ENCODE data around the gene LYG1. TPM values are rescaled to one million over a fixed set of nuclear protein-coding genes. Genes with fewer than 3 reads are reported as not detected.

LYG1 gene
- total and polyA plus RNA-seq, 3 experiments from 2014 or later, result 1.0 to 1.1 TPM; not detected in 1

DNA sequence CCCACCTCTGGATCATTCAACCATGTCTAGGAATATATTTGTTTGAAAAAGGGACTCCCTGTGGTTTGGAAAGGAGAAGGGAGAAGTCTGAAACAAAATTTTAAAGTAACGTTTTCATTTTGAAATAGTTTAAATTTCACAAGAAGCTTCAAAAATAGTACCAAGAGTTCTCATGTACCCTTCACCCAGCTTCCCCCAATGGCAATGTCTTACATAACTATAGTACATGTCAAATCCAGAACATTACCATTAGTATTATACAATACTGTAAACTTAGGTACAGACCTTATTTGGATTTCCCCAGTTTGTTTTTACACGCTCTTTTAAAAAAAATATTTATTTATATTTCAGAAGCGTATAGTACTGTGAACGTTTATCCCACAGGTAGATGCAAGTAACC lies 41.5 kb downstream of the LYG1 start:
- Histone ChIP-seq H3K36me3 (ENCODE audit: insufficient read depth, low read length) (no peaks in the 10 kb centered on the region), H3K27ac (ENCODE audit: low read depth, low read length) (no peak overlapping the region), H3K4me3 (ENCODE audit: low read length) (no peak overlapping the region), H3K4me1 (ENCODE audit: insufficient read depth, low read length) (no peaks in the 10 kb centered on the region), H3K9me3 (ENCODE audit: low read length) (no peaks in the 10 kb centered on the region), H3K27me3 (ENCODE audit: insufficient read depth, low read length, poor library complexity, severe bottlenecking) (no peaks in the 10 kb centered on the region)
- POLR2A ChIA-PET, result no interaction called here
- Mint-ChIP-seq H3K4me1 (no peaks in the 10 kb centered on the region), H3K9me3 (no peaks in the 10 kb centered on the region), H3K36me3 (peaks cover 3 to 8% (median 4%) of the 10 kb centered on the region in 3 donors), H3K27me3 (peaks cover 0 to 1% of the 10 kb centered on the region in 2 donors), H3K4me3 (no peak overlapping the region), H3K27ac (no peak overlapping the region)
- CTCF ChIA-PET, result no interaction called here
- no peak for DNase-seq

- H3K27ac ChIP-seq (ENCODE audit: low read depth, low read length), result no peak overlapping the region
- H3K9me3 ChIP-seq (ENCODE audit: low read length), result no peaks in the 10 kb centered on the region
- H3K4me3 ChIP-seq (ENCODE audit: low read length), result no peak overlapping the region
- CTCF ChIA-PET, result no interaction called here
- Mint-ChIP-seq H3K4me1 (no peaks in the 10 kb centered on the region), H3K4me3 (no peak overlapping the region), H3K27ac (no peak overlapping the region), H3K36me3 (peaks cover 0 to 2% (median 0%) of the 10 kb centered on the region in 3 donors), H3K27me3 (peaks cover 0 to 1% of the 10 kb centered on the region in 2 donors), H3K9me3 (no peaks in the 10 kb centered on the region)
- no peaks in the 10 kb centered on the region for H3K36me3 ChIP-seq (ENCODE audit: insufficient read depth, low read length)
- H3K27me3 ChIP-seq (ENCODE audit: insufficient read depth, low read length, poor library complexity, severe bottlenecking), result no peaks in the 10 kb centered on the region
- no peak for DNase-seq
- H3K4me1 ChIP-seq (ENCODE audit: insufficient read depth, low read length), result no peaks in the 10 kb centered on the region
- POLR2A ChIA-PET, result no interaction called here
Observed at GRCh38 chr2:99256677-99257076, 44.3 kb downstream of the LYG1 start.

DNA sequence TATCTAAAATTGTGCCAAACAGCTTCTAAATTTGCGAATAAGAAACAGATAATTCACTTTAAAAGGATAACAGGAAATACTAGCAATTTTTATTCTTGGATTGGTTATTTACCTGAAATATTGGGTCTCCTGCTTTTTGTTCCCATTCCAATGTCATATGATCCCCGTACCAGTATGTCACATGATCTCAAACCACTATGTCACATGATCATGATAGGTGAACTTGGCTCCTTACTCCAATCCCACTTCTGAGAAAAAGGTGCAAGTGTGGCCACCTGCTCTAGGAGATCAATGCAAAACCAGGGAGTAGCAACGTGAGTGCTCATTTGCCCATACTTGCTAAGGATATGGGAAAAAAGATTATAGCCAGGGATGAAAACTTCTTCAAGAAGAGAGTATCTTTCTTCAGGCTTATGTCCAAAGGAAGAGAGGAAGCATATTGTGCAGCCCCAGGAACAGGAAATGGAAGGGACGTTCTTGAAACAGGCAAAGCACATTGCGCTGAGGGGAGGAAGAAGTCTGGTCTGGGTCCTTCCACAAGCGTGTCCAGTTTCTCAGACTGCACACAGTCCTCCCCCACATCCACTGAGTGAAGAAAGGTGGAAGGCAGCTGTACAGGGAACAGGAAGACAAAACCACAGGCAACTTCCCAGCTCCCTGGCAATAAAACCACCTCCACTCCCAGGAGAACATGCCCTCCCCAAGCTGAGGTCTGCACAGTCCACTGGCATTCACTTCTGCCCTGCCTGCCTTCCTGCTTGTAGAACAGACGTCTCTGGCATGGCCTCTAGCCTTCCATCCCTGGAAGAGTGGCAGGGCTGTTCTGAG lies 45.3 kb downstream of the LYG1 start, which contains the start of gene LYG2:
LYG2 (minus strand) TSS at position 176 of the 828 bp plus-strand sequence. CDS start 1,406 bp downstream, outside the sequence.
- H3K27me3 ChIP-seq (ENCODE audit: insufficient read depth, low read length, poor library complexity, severe bottlenecking), result no peaks in the 10 kb centered on the region
- ChIA-PET POLR2A (no interaction called here), CTCF (no interaction called here)
- H3K36me3 Mint-ChIP-seq, result peaks cover 0 to 2% (median 0%) of the 10 kb centered on the region in 3 donors
- DNase-seq, result no peak
- H3K4me3 ChIP-seq (ENCODE audit: low read length), result no peak within 1 kb of the TSS
- H3K4me1 ChIP-seq (ENCODE audit: insufficient read depth, low read length), result no peaks in the 10 kb centered on the region
- no peak within 1 kb of the TSS for H3K27ac ChIP-seq (ENCODE audit: low read depth, low read length)
- no peaks in the 10 kb centered on the region for H3K36me3 ChIP-seq (ENCODE audit: insufficient read depth, low read length)
- H3K9me3 Mint-ChIP-seq, result no peaks in the 10 kb centered on the region
- no peaks in the 10 kb centered on the region for H3K27me3 Mint-ChIP-seq
- H3K9me3 ChIP-seq (ENCODE audit: low read length), result no peaks in the 10 kb centered on the region
- no peaks in the 10 kb centered on the region for H3K4me1 Mint-ChIP-seq
- no peak within 1 kb of the TSS for H3K4me3 Mint-ChIP-seq
- no peak within 1 kb of the TSS for H3K27ac Mint-ChIP-seq

DNA sequence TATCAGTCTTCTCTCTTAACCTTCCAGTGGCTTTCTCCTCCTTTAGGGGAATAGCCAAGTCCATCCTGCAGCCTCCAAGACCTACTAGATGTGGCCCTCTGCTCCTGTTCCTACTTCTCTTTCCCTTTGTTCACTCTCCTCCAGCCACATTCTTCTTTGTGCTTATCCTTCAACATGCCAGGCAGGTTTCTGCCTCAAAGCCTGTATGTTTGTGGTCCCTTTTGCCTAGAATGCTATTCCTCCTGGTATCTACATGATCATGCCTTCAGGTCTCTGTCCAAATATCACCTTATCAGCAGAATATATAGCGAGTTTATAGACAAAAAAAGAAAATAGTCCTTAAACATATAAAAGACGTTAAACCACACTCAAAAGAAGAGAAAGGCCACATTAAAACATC lies 51.0 kb downstream of the LYG1 start:
- DNase-seq, result no peak
- Histone ChIP-seq H3K9me3 (ENCODE audit: low read length) (no peaks in the 10 kb centered on the region), H3K27ac (ENCODE audit: low read depth, low read length) (no peak overlapping the region), H3K27me3 (ENCODE audit: insufficient read depth, low read length, poor library complexity, severe bottlenecking) (no peaks in the 10 kb centered on the region), H3K4me3 (ENCODE audit: low read length) (no peak overlapping the region), H3K36me3 (ENCODE audit: insufficient read depth, low read length) (no peaks in the 10 kb centered on the region), H3K4me1 (ENCODE audit: insufficient read depth, low read length) (no peaks in the 10 kb centered on the region)
- Mint-ChIP-seq H3K9me3 (peaks cover 0 to 6% (median 2%) of the 10 kb centered on the region in 5 donors), H3K4me3 (no peak overlapping the region), H3K27ac (no peak overlapping the region), H3K27me3 (no peaks in the 10 kb centered on the region), H3K4me1 (no peaks in the 10 kb centered on the region), H3K36me3 (peaks cover 5 to 15% (median 10%) of the 10 kb centered on the region in 3 donors)
- POLR2A ChIA-PET, result no interaction called here
- CTCF ChIA-PET, result no interaction called here

- H3K4me3 ChIP-seq (ENCODE audit: low read length), result no peak overlapping the region
- H3K9me3 Mint-ChIP-seq, result peaks cover 0 to 3% (median 1%) of the 10 kb centered on the region in 5 donors
- no peak overlapping the region for H3K4me3 Mint-ChIP-seq
- DNase-seq, result no peak
- no peak overlapping the region for H3K27ac Mint-ChIP-seq
- peaks cover 8 to 12% (median 9%) of the 10 kb centered on the region in 3 donors for H3K36me3 Mint-ChIP-seq
- no peak overlapping the region for H3K27ac ChIP-seq (ENCODE audit: low read depth, low read length)
- no peaks in the 10 kb centered on the region for H3K4me1 Mint-ChIP-seq
- no peaks in the 10 kb centered on the region for H3K27me3 ChIP-seq (ENCODE audit: insufficient read depth, low read length, poor library complexity, severe bottlenecking)
- no peaks in the 10 kb centered on the region for H3K27me3 Mint-ChIP-seq
- ChIA-PET CTCF (no interaction called here), POLR2A (no interaction called here)
- H3K9me3 ChIP-seq (ENCODE audit: low read length), result no peaks in the 10 kb centered on the region
- H3K36me3 ChIP-seq (ENCODE audit: insufficient read depth, low read length), result no peaks in the 10 kb centered on the region
- H3K4me1 ChIP-seq (ENCODE audit: insufficient read depth, low read length), result no peaks in the 10 kb centered on the region
Observed at GRCh38 chr2:99242151-99242550, 58.8 kb downstream of the LYG1 start.

GRCh38 chr2:99240431-99240830 lies 60.6 kb downstream of the LYG1 start:
- no peak for DNase-seq
- peaks cover 0 to 3% (median 0%) of the 10 kb centered on the region in 3 donors for H3K36me3 Mint-ChIP-seq
- Histone ChIP-seq H3K27ac (ENCODE audit: low read depth, low read length) (no peak overlapping the region), H3K36me3 (ENCODE audit: insufficient read depth, low read length) (no peaks in the 10 kb centered on the region), H3K9me3 (ENCODE audit: low read length) (no peaks in the 10 kb centered on the region), H3K4me3 (ENCODE audit: low read length) (no peak overlapping the region), H3K27me3 (ENCODE audit: insufficient read depth, low read length, poor library complexity, severe bottlenecking) (no peaks in the 10 kb centered on the region), H3K4me1 (ENCODE audit: insufficient read depth, low read length) (no peaks in the 10 kb centered on the region)
- H3K4me3 Mint-ChIP-seq, result no peak overlapping the region
- POLR2A ChIA-PET, result interaction anchor here (0.6 kb wide), 1 partner anchor 58 kb away, joined by 3 read pairs; no protein-coding TSS in a partner anchor
- H3K27me3 Mint-ChIP-seq, result no peaks in the 10 kb centered on the region
- no peaks in the 10 kb centered on the region for H3K9me3 Mint-ChIP-seq
- no peak overlapping the region for H3K27ac Mint-ChIP-seq
- CTCF ChIA-PET, result no interaction called here
- no peaks in the 10 kb centered on the region for H3K4me1 Mint-ChIP-seq

- Mint-ChIP-seq H3K4me1 (no peaks in the 10 kb centered on the region), H3K27me3 (no peaks in the 10 kb centered on the region), H3K4me3 (no peak overlapping the region), H3K36me3 (peaks cover 0 to 17% (median 3%) of the 10 kb centered on the region in 3 donors), H3K27ac (no peak overlapping the region), H3K9me3 (peaks cover 0 to 13% (median 5%) of the 10 kb centered on the region in 5 donors)
- Histone ChIP-seq H3K4me1 (ENCODE audit: insufficient read depth, low read length) (no peaks in the 10 kb centered on the region), H3K4me3 (ENCODE audit: low read length) (no peak overlapping the region), H3K27ac (ENCODE audit: low read depth, low read length) (no peak overlapping the region), H3K9me3 (ENCODE audit: low read length) (no peaks in the 10 kb centered on the region), H3K27me3 (ENCODE audit: insufficient read depth, low read length, poor library complexity, severe bottlenecking) (no peaks in the 10 kb centered on the region), H3K36me3 (ENCODE audit: insufficient read depth, low read length) (no peaks in the 10 kb centered on the region)
- no peak for DNase-seq
- ChIA-PET POLR2A (no interaction called here), CTCF (no interaction called here)
Observed at GRCh38 chr2:99238599-99238998, 62.4 kb downstream of the LYG1 start.
